Measurements from ENCODE around the gene HNRNPUL1.

The HNRNPUL1 gene

GRCh38 chr19:41356984-41357739 is 93.0 kb downstream of the HNRNPUL1 start:
- DNase-seq (ENCODE audit: low spot score in 2 of 2) = no peak
- in situ Hi-C loops (cut with MboI; ENCODE audit: low sequenced_read_pairs) = no loop called here
- no peak overlapping the region for H3K4me3 ChIP-seq
- H3K36me3 ChIP-seq (replicated peaks) = no peaks in the 10 kb centered on the region
- peaks cover 3% of the 10 kb centered on the region; the same call in 1 of the 2 replicates for H3K4me1 ChIP-seq
- H3K27me3 ChIP-seq (ENCODE audit: low read depth) = no peaks in the 10 kb centered on the region
- no peaks in the 10 kb centered on the region for H3K9me3 ChIP-seq

All from HAP-1 (cell line).